HG03045 (cell line): ENCODE measurements around the gene DDAH1.

Source experiments
- ATAC-seq: cut with Tn5 transposase; IDR thresholded peaks from one replicate; pipeline ENCODE4 v1.9.1; 2021; ENCODE audit warnings: mild to moderate bottlenecking, moderate library complexity; ENCODE audit not compliant: unreplicated experiment

DDAH1 gene

GRCh38 chr1:85397490-85398032 is 67.4 kb downstream of the DDAH1 start:
- ATAC-seq, result no peak

GRCh38 chr1:85396194-85396593 is 68.8 kb downstream of the DDAH1 start:
- ATAC-seq, result no peak

- no peak for ATAC-seq
These were observed 70.8 kb downstream of the DDAH1 start for GRCh38 chr1:85394130-85394529.

GRCh38 chr1:85393490-85393889 is 71.5 kb downstream of the DDAH1 start:
- no peak for ATAC-seq

GRCh38 chr1:85388416-85388815 is 76.5 kb downstream of the DDAH1 start:
- ATAC-seq, result no peak

- no peak for ATAC-seq
These were observed 77.2 kb downstream of the DDAH1 start for GRCh38 chr1:85387781-85388180.

GRCh38 chr1:85386068-85386722 is 78.8 kb downstream of the DDAH1 start:
- no peak for ATAC-seq

GRCh38 chr1:85379203-85380136 is 85.5 kb downstream of the DDAH1 start:
- no peak for ATAC-seq

- ATAC-seq, result no peak
These were observed 86.4 kb downstream of the DDAH1 start for GRCh38 chr1:85378534-85378933.

- no peak for ATAC-seq
These were observed 88.6 kb downstream of the DDAH1 start for GRCh38 chr1:85376356-85376755.

- no peak for ATAC-seq
These were observed 89.5 kb downstream of the DDAH1 start for GRCh38 chr1:85375493-85375892.

GRCh38 chr1:85374160-85374559 is 90.8 kb downstream of the DDAH1 start:
- no peak for ATAC-seq

- ATAC-seq, result no peak
These were observed 91.6 kb downstream of the DDAH1 start for GRCh38 chr1:85373378-85373708.

- no peak for ATAC-seq
These were observed 92.1 kb downstream of the DDAH1 start for GRCh38 chr1:85372683-85373377.

GRCh38 chr1:85371021-85371420 is 93.9 kb downstream of the DDAH1 start:
- ATAC-seq, result no peak

GRCh38 chr1:85368073-85368770 is 96.7 kb downstream of the DDAH1 start:
- no peak for ATAC-seq

GRCh38 chr1:85366391-85367170 is 98.4 kb downstream of the DDAH1 start:
- no peak for ATAC-seq

- no peak for ATAC-seq
These were observed 99.1 kb downstream of the DDAH1 start for GRCh38 chr1:85365851-85366250.

- no peak for ATAC-seq
These were observed 101.4 kb downstream of the DDAH1 start for GRCh38 chr1:85363521-85363920.

GRCh38 chr1:85363092-85363491 is 101.9 kb downstream of the DDAH1 start:
- ATAC-seq, result no peak
